Peyer's patch (tissue), 4 donors: ENCODE measurements around the gene SOCS4.

Experiments
- CTCF ChIP-seq, 6 experiments: fragments of 450-650 bp in 4 of 6; fragments of 200-600 bp in 2 of 6; sonication (generic) in 1 of 6; IDR thresholded peaks; one replicate each; pipeline ENCODE4 v1.5.1; 2017 to 2019; ENCODE audit warnings: antibody characterized with exemption in 6 of 6, mild to moderate bottlenecking in 3 of 6, moderate library complexity in 1 of 6
- POLR2A ChIP-seq, 2 donors: fragments of 450-650 bp; IDR thresholded peaks; one replicate each; pipeline ENCODE4 v1.5.1; 2017; ENCODE audit warnings: antibody characterized with exemption in 2 of 2, mild to moderate bottlenecking in 2 of 2, moderate library complexity in 2 of 2

GRCh38 chr14:55048900-55049436 is 21.9 kb downstream of the SOCS4 start:
- no peak for TF ChIP-seq POLR2A (IDR thresholded peaks at IDR 0.05)
- TF ChIP-seq CTCF (IDR thresholded peaks at IDR 0.05) = no peak
